K562 (cell line): ENCODE data around the gene PPRC1. TPM values are rescaled to one million over a fixed set of nuclear protein-coding genes. Genes with fewer than 3 reads are reported as not detected.
A peak's percentile ranks its signal among the peaks of the same experiment; 100 is the strongest.

Experiments used
- DPF2 ChIP-seq: fragments of 450-650 bp; IDR thresholded peaks from 2 replicates; pipeline ENCODE4 v1.6.1; 2016
- EP400 ChIP-seq: fragments of 450-650 bp; IDR thresholded peaks from 2 replicates; pipeline ENCODE4 v1.6.1; 2017; ENCODE audit warnings: antibody characterized with exemption, mild to moderate bottlenecking, moderate library complexity
- EZH2 ChIP-seq: IDR thresholded peaks from 2 replicates; pipeline ENCODE4 v1.6.1; 2012; ENCODE audit warnings: low read depth, mild to moderate bottlenecking, inconsistent platforms, low read length, borderline replicate concordance
- JUN ChIP-seq, 2 experiments: sonication (generic) in 1 of 2; formaldehyde crosslinking in 1 of 2; IDR thresholded peaks; 2 replicates each; pipeline versions ENCODE4 v1.6.1 to v1.8.0; 2012 to 2022; ENCODE audit warnings: borderline replicate concordance in 2 of 2, mild to moderate bottlenecking in 2 of 2, improper control_type of control experiment in 1 of 2, low read depth in 1 of 2, low read length in 1 of 2, missing genetic modification reagents in 1 of 2
- MECOM ChIP-seq: fragments of 250-450 bp; sonication (Bioruptor Pico); IDR thresholded peaks from 2 replicates; pipeline ENCODE4 v1.8.0; 2022; ENCODE audit warnings: inconsistent platforms
- PHF8 ChIP-seq: fragments of 200-600 bp; sonication (generic); IDR thresholded peaks from 2 replicates; pipeline ENCODE4 v1.6.1; 2012; ENCODE audit warnings: mixed run types, mild to moderate bottlenecking, inconsistent platforms, low read length, moderate library complexity, borderline replicate concordance
- RB1 ChIP-seq: fragments of 450-650 bp; IDR thresholded peaks from 2 replicates; pipeline ENCODE4 v1.6.1; 2017; ENCODE audit warnings: low read depth, mild to moderate bottlenecking
- TCF7 ChIP-seq: sonication (generic); IDR thresholded peaks from 2 replicates; pipeline ENCODE4 v1.6.1; 2016; ENCODE audit warnings: antibody characterized with exemption, borderline replicate concordance
- ZKSCAN8 ChIP-seq: fragments of 200-800 bp; sonication (Bioruptor generic); IDR thresholded peaks from 2 replicates; pipeline ENCODE4 v1.6.1; 2016; ENCODE audit warnings: missing genetic modification characterization, missing compliant biosample characterization
- ZNF239 ChIP-seq: fragments of 250-450 bp; sonication (Bioruptor Pico); IDR thresholded peaks from 2 replicates; pipeline ENCODE4 v1.4.0; 2020; ENCODE audit warnings: mild to moderate bottlenecking
- ZNF316 ChIP-seq: fragments of 450-650 bp; IDR thresholded peaks from 2 replicates; pipeline ENCODE4 v1.6.1; 2016
- ZNF347 ChIP-seq: fragments of 450-650 bp; formaldehyde crosslinking; IDR thresholded peaks from 2 replicates; pipeline ENCODE4 v1.4.0; 2020; ENCODE audit warnings: low read depth, mild to moderate bottlenecking, moderate library complexity
- ZNF644 ChIP-seq: fragments of 200-800 bp; sonication (Bioruptor generic); IDR thresholded peaks from 2 replicates; pipeline ENCODE4 v1.6.1; 2016; ENCODE audit warnings: low read depth, missing genetic modification characterization, missing compliant biosample characterization
- polyA plus RNA-seq, 8 experiments: library from polyadenylated mRNA; depleted of rRNA in 4 of 8; stranded (reverse) in 5 of 8; unstranded in 3 of 8; fragments of >200 nt; fragmentation: Nextera tagmentation in 2 of 8; fragmentation: Illumina TruSeq in 1 of 8; extraction: Ambion mirVana in 2 of 8; extraction: Trizol in 1 of 8; gene quantifications; 2 replicates each; pipeline versions ENCODE4 v1.2.1 to v1.2.3, GENCODE V29; 2011 to 2014; ENCODE audit warnings: inconsistent platforms in 1 of 8, missing spikeins in 1 of 8
- total RNA-seq, 7 experiments: library from RNA; depleted of rRNA in 6 of 7; stranded (reverse); fragments of >200 nt in 6 of 7; fragmentation: Illumina TruSeq in 2 of 7; extraction: Trizol in 2 of 7; gene quantifications; 2 replicates each; pipeline versions ENCODE4 v1.2.1 to v1.2.3, GENCODE V29; 2011 to 2021; ENCODE audit warnings: low replicate concordance in 1 of 7
- TF ChIP-seq, protein P1 (sequence below): sonication (generic); formaldehyde crosslinking; IDR thresholded peaks from 2 replicates; pipeline ENCODE4 v1.8.0; 2022; ENCODE audit warnings: missing genetic modification reagents, mild to moderate bottlenecking, borderline replicate concordance
- TF ChIP-seq, protein P2 (sequence below): fragments of 200-800 bp; sonication (Bioruptor generic); IDR thresholded peaks from 2 replicates; pipeline ENCODE4 v1.6.1; 2017; ENCODE audit warnings: missing genetic modification characterization, missing compliant biosample characterization
- TF ChIP-seq, protein P3 (sequence below): fragments of 450-650 bp; IDR thresholded peaks from one replicate; pipeline ENCODE4 v1.6.1; 2018; ENCODE audit warnings: mild to moderate bottlenecking, moderate library complexity; ENCODE audit not compliant: partially characterized antibody
- TF ChIP-seq, protein P4 (sequence below): fragments of 450-650 bp; formaldehyde crosslinking; IDR thresholded peaks from 2 replicates; pipeline ENCODE4 v1.4.0; 2020; ENCODE audit warnings: mild to moderate bottlenecking, moderate library complexity
- TF ChIP-seq, protein P5 (sequence below): fragments of 150-350 bp; conservative IDR thresholded peaks from 2 replicates; pipeline ENCODE4 v1.6.1; 2014; ENCODE audit warnings: low read length

The PPRC1 gene
- total and polyA plus RNA-seq, 9 of the 15 experiments (the other 6 are each of a cell fraction or from before 2014, with no cell fraction given) = 8.5 to 47.1 (median 16.2) TPM

DNA sequence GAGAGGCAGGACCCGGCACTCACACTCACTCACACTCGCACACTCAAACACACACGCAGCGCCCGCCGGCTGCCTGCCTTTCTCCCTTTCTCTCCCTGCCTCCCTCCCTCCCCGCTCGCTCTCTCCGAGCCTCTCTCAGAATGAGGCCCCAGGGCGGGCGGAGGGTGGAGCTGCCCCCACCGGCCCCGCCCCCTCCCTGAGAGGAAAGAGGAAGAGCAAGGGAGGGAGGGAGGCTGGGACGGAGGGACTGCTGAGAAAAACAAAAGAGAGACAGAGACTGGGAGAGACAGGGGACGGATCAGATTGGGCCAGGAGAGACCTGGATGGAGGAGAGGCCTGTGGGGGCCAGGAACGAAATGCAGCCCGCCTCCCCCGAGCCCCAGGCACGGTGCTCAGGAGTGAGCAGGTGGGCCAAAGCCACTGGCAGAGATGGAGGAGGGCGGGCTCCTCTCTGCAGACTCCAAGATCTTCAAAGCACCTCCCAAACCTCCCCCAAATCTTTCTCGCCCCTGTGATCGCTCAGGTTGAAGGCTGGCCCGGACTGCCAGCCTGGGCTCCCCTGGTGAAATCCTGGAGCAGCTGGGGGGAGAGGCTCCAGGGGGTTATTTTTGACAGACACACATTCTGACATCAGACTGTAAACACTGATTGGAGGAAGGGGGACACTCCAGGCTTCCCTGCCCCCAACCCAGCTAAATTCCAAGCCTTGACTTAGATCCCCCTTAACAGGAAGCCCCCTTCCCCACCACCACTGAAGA lies 17.8 kb upstream of the PPRC1 start (continued):
- TF ChIP-seq ZKSCAN8 (CRISPR knock-in tag) = no peak
- TF ChIP-seq ZNF239 = no peak
- TF ChIP-seq, protein P1, sequence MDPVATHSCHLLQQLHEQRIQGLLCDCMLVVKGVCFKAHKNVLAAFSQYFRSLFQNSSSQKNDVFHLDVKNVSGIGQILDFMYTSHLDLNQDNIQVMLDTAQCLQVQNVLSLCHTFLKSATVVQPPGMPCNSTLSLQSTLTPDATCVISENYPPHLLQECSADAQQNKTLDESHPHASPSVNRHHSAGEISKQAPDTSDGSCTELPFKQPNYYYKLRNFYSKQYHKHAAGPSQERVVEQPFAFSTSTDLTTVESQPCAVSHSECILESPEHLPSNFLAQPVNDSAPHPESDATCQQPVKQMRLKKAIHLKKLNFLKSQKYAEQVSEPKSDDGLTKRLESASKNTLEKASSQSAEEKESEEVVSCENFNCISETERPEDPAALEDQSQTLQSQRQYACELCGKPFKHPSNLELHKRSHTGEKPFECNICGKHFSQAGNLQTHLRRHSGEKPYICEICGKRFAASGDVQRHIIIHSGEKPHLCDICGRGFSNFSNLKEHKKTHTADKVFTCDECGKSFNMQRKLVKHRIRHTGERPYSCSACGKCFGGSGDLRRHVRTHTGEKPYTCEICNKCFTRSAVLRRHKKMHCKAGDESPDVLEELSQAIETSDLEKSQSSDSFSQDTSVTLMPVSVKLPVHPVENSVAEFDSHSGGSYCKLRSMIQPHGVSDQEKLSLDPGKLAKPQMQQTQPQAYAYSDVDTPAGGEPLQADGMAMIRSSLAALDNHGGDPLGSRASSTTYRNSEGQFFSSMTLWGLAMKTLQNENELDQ (CRISPR knock-in tag) = no peak
- no peak for TF ChIP-seq JUN (IDR thresholded peaks at IDR 0.05; ENCODE audit: borderline replicate concordance, low read depth, low read length)
- TF ChIP-seq JUN (CRISPR knock-in tag; IDR thresholded peaks at IDR 0.05; ENCODE audit: borderline replicate concordance) = no peak
- no peak for TF ChIP-seq ZNF347 (CRISPR knock-in tag)
- no peak for TF ChIP-seq ZNF644 (tag)
- no peak for TF ChIP-seq ZNF316
- TF ChIP-seq, protein P2, sequence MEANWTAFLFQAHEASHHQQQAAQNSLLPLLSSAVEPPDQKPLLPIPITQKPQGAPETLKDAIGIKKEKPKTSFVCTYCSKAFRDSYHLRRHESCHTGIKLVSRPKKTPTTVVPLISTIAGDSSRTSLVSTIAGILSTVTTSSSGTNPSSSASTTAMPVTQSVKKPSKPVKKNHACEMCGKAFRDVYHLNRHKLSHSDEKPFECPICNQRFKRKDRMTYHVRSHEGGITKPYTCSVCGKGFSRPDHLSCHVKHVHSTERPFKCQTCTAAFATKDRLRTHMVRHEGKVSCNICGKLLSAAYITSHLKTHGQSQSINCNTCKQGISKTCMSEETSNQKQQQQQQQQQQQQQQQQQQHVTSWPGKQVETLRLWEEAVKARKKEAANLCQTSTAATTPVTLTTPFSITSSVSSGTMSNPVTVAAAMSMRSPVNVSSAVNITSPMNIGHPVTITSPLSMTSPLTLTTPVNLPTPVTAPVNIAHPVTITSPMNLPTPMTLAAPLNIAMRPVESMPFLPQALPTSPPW (CRISPR knock-in tag) = peak; percentile 93
- TF ChIP-seq PHF8 = 0 out of 2 replicates have a peak, but pooled peaks have one; percentile 28
- TF ChIP-seq MECOM (CRISPR knock-in tag) = no peak
- TF ChIP-seq, protein P3, sequence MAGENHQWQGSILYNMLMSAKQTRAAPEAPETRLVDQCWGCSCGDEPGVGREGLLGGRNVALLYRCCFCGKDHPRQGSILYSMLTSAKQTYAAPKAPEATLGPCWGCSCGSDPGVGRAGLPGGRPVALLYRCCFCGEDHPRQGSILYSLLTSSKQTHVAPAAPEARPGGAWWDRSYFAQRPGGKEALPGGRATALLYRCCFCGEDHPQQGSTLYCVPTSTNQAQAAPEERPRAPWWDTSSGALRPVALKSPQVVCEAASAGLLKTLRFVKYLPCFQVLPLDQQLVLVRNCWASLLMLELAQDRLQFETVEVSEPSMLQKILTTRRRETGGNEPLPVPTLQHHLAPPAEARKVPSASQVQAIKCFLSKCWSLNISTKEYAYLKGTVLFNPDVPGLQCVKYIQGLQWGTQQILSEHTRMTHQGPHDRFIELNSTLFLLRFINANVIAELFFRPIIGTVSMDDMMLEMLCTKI = no peak
- no peak for TF ChIP-seq TCF7
- TF ChIP-seq, protein P4, sequence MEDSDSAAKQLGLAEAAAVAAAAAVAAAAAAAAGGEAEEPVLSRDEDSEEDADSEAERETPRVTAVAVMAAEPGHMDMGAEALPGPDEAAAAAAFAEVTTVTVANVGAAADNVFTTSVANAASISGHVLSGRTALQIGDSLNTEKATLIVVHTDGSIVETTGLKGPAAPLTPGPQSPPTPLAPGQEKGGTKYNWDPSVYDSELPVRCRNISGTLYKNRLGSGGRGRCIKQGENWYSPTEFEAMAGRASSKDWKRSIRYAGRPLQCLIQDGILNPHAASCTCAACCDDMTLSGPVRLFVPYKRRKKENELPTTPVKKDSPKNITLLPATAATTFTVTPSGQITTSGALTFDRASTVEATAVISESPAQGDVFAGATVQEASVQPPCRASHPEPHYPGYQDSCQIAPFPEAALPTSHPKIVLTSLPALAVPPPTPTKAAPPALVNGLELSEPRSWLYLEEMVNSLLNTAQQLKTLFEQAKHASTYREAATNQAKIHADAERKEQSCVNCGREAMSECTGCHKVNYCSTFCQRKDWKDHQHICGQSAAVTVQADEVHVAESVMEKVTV (CRISPR knock-in tag) = no peak
- TF ChIP-seq, protein P5, sequence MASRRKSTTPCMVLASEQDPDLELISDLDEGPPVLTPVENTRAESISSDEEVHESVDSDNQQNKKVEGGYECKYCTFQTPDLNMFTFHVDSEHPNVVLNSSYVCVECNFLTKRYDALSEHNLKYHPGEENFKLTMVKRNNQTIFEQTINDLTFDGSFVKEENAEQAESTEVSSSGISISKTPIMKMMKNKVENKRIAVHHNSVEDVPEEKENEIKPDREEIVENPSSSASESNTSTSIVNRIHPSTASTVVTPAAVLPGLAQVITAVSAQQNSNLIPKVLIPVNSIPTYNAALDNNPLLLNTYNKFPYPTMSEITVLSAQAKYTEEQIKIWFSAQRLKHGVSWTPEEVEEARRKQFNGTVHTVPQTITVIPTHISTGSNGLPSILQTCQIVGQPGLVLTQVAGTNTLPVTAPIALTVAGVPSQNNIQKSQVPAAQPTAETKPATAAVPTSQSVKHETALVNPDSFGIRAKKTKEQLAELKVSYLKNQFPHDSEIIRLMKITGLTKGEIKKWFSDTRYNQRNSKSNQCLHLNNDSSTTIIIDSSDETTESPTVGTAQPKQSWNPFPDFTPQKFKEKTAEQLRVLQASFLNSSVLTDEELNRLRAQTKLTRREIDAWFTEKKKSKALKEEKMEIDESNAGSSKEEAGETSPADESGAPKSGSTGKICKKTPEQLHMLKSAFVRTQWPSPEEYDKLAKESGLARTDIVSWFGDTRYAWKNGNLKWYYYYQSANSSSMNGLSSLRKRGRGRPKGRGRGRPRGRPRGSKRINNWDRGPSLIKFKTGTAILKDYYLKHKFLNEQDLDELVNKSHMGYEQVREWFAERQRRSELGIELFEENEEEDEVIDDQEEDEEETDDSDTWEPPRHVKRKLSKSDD = no peak
- TF ChIP-seq EP400 = no peak
- TF ChIP-seq DPF2 = peak; percentile 41; the same call in 1 of the 2 replicates
- no peak for TF ChIP-seq RB1
- TF ChIP-seq EZH2 = no peak
